ENCODE data around the gene TSPAN13. TPM values are rescaled to one million over a fixed set of nuclear protein-coding genes. Genes with fewer than 3 reads are reported as not detected.

Gene TSPAN13
- total and polyA plus RNA-seq, 2 of the 4 experiments (the other 2 are of a cell fraction), result 3.0 to 5.0 TPM

- dilution Hi-C loops (cut with HindIII; ENCODE audit: low sequenced_read_pairs, unreplicated experiment) (no loop called here), intact Hi-C loops (cut with micrococcal nuclease) (no loop called here), in situ Hi-C loops (cut with MboI; ENCODE audit: low sequenced_read_pairs) (no loop called here)
- no peak overlapping the region for H3K27ac ChIP-seq (ENCODE audit: insufficient read depth, low read length)
- no peak overlapping the region for H2BK5ac ChIP-seq (ENCODE audit: low read depth, low read length, poor library complexity, severe bottlenecking)
- H3K4me3 ChIP-seq (ENCODE audit: insufficient read depth, low read depth, low read length), result no peak overlapping the region
- no peak overlapping the region for H3K4me2 ChIP-seq (ENCODE audit: low read depth, low read length)
- no peak overlapping the region for H3K56ac ChIP-seq (ENCODE audit: extremely low read depth, insufficient read depth, low read length)
- H3K4ac ChIP-seq (ENCODE audit: low read depth, low read length), result no peak overlapping the region
- no peak overlapping the region for H2AK9ac ChIP-seq (replicated peaks; ENCODE audit: low read depth, low read length, poor library complexity)
- no peak overlapping the region for H3K14ac ChIP-seq (replicated peaks; ENCODE audit: low read depth, low read length)
- no peak for DNase-seq
- TF ChIP-seq NFE2L2 (IDR thresholded peaks at IDR 0.05; ENCODE audit: low read depth, low read length) (no peak), SMC3 (IDR thresholded peaks at IDR 0.05; ENCODE audit: low read depth, low read length) (no peak), RFX5 (IDR thresholded peaks at IDR 0.05; ENCODE audit: low read depth, low read length) (no peak), RAD21 (IDR thresholded peaks at IDR 0.05; ENCODE audit: low read length) (no peak), CEBPB (IDR thresholded peaks at IDR 0.05; ENCODE audit: low read depth, low read length) (no peak), CTCF (conservative IDR thresholded peaks at IDR 0.05; ENCODE audit: low read depth, low read length) (no peak)
- no peaks in the 10 kb centered on the region for H3K27me3 ChIP-seq (ENCODE audit: control insufficient read depth, insufficient read depth, low read length)
- H3K18ac ChIP-seq (ENCODE audit: low read depth, low read length), result no peak overlapping the region
- no peaks in the 10 kb centered on the region for H3K79me1 ChIP-seq (ENCODE audit: low read depth in 1 of 2, low read length in 2 of 2)
- H2BK15ac ChIP-seq (ENCODE audit: low read depth, low read length), result no peak overlapping the region
- no peaks in the 10 kb centered on the region for H3K4me1 ChIP-seq (ENCODE audit: control insufficient read depth, insufficient read depth, low read length)
- no peaks in the 10 kb centered on the region for H4K20me1 ChIP-seq (ENCODE audit: insufficient read depth, low read length)
- H2BK120ac ChIP-seq (ENCODE audit: low read depth, low read length), result no peak overlapping the region
- no peaks in the 10 kb centered on the region for H3K9me3 ChIP-seq (ENCODE audit: control insufficient read depth, insufficient read depth, low read length)
- H3K9me1 ChIP-seq (ENCODE audit: insufficient read depth, low read length), result no peaks in the 10 kb centered on the region
- WGBS, 2 experiments (ENCODE audit: extremely low coverage in 2 of 2, insufficient read length in 1 of 2), result no CpG with 5 or more reads among the region's 4 CpGs
- H4K91ac ChIP-seq (ENCODE audit: insufficient read depth, low read depth, low read length), result no peak overlapping the region
- H3K23ac ChIP-seq (ENCODE audit: low read depth, low read length), result no peak overlapping the region
- H4K8ac ChIP-seq (ENCODE audit: low read depth in 2 of 2, low read length in 2 of 2), result no peak overlapping the region
- no peaks in the 10 kb centered on the region for H3K36me3 ChIP-seq (ENCODE audit: control insufficient read depth, insufficient read depth, low read length)
- no peak overlapping the region for H2BK20ac ChIP-seq (ENCODE audit: low read depth, low read length)
- no TSS peak for BruUV-seq (replicated peaks)
- ChIA-PET CTCF (no interaction called here), POLR2A (ENCODE audit: unreplicated experiment) (no interaction called here)
- H4K5ac ChIP-seq (ENCODE audit: low read depth, low read length), result no peak overlapping the region
- H2AFZ ChIP-seq (replicated peaks; ENCODE audit: low read length, poor library complexity), result no peak overlapping the region
- H2AK5ac ChIP-seq (ENCODE audit: low read depth, low read length), result no peak overlapping the region
- no peak overlapping the region for H3K9ac ChIP-seq (ENCODE audit: low read depth, low read length)
- no peak for ATAC-seq (ENCODE audit: low read depth)
These were observed 20.7 kb upstream of the TSPAN13 start for GRCh38 chr7:16732828-16733227.
